SIG-M5 treated with dmso at 0.1 percent for 504 hours (cell line): ENCODE results near the gene SH3BP1.

Experiments
- DNase-seq: peaks from one replicate; lab custom pipeline; 2025; ENCODE audit not compliant: unreplicated experiment; lab: John Stamatoyannopoulos, UW

SH3BP1 gene

DNA sequence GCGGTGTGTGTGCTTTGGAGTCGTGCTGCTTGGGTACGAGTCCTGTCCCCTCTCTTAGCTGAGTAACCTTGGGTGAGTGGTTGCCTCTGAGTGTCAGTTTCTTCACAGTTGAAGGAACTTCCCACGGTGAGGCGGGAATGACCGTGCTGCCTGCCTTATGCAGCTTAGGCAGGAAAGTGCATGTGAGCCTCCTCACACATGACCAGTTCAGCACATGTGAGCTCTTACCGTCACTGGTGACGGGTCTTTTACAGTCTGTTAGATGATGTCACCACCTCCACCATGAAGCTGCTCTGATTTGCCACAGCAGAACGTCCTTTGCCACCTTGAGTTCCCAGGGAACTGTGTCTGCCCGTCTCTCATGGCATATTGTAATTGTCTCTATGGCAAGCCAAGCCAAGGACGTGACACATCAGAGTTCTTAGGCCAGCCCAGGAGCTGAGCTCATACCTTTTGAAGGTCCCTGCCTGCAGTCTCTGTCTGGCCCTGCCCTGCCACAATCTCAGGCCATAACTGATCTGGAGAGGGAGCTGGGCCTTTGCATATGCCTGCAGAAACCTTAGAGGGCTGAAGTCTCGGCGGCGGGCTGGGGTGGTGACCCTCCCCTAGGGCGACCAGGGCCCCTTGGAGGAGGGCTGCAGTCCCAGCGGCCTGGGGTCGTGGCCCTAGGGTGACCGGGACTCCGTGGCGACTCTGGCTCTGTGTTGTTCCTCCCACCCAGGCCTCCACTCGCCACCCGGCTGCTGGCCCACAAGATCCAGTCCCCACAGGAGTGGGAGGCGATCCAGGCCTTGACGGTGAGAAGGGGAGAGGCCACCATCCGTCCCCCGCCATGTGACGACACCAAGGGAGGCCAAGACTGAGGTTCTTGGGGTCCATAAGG lies 23.0 kb upstream of the SH3BP1 start:
- DNase-seq = no peak

DNA sequence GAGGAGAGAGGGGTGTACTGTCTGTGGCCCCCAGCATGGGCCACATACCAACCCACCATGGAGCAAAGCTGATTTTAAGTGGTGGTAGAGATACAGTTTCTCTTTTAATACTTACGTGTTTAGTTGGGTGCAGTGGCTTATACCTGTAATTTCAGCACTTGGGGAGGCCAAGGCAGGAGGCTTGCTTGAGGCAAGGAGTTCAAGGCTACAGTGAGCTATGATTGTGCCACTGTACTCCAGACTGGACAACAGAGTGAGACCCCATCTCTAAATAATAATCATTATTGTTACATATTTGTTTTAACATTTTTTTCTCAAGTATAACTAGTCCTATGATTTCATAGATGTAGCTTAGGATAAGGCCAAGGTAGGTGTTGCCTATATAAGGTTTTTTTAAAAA lies 22.0 kb upstream of the SH3BP1 start:
- DNase-seq = no peak

DNA sequence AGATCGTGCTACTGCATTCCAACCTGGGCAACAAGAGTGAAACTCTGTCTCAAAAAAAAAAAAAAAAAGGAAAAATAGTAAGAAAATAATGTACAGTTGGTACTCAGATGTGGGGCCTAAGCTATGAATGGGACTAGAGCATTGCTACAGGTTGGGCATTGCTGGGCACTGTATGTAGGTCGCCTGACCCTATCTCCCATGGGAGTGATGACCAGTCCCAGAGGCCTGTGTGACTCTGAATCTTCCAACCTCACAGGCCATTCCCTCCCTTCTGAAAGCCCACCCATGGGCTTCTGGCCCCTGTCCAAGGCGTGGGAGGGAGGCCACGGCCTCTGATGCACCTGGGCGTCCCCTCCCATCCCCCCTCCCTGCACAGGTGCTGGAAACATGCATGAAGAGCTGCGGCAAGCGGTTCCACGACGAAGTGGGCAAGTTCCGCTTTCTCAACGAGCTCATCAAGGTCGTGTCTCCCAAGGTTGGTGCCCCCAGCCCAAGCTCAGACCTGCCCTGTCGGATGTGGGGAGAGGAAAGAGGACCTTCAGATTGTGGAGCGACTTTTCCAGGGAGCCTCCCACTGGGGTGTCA lies 21.3 kb upstream of the SH3BP1 start:
- no peak for DNase-seq

DNA sequence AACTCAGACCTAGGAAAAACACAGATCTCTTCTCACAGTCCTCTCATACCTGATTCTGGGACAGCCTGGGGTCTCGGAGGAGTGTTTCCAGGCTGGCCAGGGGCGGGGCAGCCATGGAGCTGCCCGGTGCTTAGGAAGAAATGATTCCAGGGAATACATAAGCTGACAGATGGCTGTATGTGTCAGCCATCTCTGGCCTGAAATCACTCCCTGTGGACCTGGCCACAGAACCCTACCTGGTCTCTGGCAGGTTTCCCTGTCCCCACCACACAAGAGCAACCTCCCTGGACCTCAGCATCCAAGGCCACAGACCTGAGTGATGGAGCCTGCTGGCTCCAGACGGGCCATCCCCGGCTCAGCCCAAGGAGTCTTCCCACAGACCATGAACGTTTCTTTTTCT lies 20.8 kb upstream of the SH3BP1 start:
- no peak for DNase-seq

DNA sequence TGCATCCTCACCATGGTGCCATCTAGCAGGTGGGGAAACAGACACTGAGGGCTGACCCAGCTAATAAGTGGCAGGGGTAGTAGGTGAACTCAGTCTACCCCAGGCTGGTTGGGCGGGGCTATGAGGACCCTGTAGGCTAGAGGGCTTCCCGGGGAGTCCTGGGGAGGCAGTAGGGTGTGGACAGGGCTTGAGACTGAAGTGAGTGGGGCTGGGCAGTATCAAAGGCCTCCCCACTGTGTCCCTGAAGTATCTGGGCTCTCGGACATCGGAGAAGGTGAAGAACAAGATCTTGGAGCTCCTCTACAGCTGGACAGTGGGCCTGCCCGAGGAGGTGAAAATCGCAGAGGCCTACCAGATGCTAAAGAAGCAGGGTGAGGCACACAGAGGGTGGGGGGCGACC lies 19.5 kb upstream of the SH3BP1 start:
- no peak for DNase-seq

DNA sequence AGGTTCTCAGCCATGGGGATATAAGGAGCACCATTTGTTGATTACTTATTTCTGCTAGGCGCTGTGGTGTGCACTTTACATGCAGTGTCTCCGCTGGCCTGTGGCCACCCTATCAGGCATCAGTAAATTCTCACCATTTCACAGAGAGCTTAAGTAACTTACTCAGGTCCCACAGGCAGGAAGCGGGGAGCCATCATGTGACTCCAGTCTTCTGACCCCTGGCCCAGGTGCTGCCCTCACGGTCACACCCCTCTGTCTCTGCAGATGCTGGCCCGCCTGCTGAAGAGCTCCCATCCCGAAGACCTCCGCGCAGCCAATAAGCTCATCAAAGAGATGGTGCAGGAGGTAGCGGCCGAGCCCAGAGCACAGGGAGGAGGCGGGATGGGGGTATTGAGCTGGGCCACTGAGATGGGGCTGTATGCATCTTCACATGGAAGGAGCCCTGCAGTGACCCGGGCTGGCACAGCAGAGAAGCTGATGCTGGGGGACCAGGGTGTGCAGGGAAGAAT lies 18.1 kb upstream of the SH3BP1 start:
- no peak for DNase-seq

DNA sequence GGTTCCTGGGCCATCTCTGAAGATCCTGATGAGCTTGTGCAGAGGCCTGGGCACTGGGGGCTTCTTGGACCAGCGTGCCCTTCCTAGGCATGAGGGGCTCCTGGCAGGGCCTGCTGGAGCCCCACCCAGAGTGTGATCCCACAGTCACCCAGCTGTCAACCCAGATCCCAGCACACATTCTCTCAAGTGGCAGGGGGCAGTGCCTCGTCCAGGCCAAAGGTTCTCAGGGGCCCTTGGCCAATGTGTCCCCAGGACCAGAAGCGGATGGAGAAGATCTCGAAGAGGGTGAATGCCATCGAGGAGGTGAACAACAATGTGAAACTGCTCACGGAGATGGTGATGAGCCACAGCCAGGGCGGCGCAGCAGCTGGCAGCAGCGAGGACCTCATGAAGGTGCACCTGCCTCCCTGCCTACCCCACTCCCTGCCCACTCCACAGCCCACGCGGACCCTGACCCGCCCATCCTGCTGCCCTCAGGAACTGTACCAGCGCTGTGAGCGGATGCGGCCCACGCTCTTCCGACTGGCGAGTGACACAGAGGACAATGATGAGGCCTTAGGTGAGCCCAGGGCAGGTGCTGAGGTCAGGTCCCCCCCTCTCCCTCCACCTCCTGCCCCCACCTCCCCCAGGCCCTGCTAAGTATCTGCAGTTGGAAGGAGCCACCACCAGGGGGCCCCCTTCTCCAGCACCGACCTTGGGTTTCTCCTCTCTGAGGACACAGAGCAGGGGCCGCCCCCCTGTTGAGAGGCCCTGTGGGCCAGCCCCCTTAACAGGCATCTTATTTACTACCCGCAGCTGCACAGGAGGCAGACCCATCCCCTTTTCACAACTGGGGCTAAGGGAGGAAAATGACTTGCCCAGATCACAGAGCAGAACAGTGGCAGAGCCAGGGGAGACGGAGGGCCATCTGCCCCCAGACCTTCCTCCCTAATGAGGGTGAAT lies 16.1 kb upstream of the SH3BP1 start:
- DNase-seq = peak; percentile 35

DNA sequence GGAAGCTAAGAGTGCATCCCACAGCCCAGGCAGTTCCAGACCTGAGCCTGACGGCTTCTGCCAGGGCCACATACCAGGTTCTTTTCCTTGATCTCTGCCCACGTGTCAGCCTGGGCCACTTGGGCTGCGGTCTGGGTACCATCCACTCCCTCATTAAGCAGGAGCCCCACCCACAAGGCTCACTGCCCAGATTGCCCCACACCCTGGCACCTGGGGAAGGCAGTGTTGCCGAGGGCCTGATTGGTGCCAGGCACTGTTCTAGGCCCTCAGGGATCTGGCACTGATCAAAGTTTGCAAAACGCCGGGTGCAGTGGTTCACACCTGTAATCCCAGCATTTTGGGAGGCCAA lies 15.5 kb upstream of the SH3BP1 start:
- no peak for DNase-seq

DNA sequence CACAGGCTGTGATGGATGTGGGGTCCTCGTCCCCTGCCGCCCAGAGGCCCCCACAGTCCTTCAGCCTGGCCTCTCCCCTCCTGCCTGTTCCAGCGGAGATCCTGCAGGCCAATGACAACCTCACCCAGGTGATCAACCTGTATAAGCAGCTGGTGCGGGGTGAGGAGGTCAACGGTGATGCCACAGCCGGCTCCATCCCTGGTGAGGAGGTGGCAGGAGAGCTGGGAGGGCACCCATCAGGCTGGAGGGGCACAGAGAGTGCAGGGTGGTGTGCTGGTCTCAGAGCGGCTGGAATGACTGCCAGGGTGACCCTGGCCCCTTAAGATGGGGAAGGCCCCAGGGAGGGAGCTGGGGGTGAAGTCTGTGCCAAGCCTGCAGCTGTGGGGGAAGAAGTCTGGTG lies 14.6 kb upstream of the SH3BP1 start:
- DNase-seq = no peak

DNA sequence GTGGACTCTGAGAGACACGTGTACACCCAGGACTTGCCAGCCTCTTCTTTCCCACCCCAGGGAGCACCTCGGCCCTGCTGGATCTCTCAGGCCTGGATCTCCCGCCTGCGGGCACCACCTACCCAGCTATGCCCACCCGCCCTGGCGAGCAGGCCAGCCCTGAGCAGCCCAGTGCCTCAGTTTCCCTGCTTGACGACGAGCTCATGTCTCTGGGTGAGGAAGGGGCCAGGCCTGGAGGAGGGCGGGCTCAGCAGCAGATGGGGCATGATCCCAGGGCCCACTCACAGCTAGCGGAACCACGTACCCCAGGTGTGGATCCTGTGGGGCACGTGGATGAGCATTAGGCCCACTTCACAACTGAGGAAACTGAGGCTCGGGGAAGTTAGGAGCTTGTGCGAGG lies 13.7 kb upstream of the SH3BP1 start:
- DNase-seq = no peak

DNA sequence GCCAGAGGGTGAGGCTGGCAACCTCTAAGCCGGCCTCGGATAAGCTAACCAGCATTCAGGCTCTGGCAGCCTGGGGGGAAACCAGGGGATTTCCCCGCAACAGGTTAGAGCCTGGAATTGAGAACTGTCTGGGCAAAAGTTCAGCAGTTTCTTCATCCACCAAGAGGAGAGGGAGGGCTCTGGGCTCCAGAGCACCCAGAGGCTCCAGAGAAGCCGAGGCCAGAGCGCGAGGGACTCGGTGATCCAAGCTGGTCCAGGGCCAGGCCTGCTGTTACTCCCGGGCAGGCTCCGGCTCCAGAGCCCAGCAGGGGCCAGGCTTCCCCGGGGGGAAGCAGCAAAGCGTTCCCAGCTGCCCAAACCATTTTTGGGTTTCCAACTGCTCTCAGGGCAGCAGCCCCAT lies 13.3 kb upstream of the SH3BP1 start:
- no peak for DNase-seq

DNA sequence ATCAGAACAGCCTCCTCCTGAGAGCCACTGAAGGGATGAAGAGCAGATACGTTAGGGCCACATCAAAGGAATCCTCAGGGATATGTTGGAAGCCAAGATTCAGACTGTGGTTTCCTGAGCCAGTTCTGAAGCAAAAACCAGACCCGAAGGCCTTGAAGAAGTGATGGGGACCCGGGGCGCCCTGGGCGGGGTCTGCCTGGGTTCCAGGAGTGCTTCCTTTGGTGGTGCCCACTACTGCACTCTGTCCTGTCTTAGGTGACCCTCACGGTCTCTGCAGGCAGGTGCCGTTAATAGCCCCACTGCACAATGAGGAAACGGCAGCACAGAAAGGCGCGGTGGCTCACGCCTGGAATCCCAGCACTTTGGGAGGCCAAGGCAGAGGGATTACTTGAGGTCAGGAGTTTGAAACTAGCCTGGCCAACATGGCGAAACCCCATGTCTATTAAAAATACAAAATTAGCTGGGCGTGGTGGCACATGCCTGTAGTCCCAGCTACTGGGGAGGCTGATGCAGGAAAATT lies 12.9 kb upstream of the SH3BP1 start:
- DNase-seq = no peak

DNA sequence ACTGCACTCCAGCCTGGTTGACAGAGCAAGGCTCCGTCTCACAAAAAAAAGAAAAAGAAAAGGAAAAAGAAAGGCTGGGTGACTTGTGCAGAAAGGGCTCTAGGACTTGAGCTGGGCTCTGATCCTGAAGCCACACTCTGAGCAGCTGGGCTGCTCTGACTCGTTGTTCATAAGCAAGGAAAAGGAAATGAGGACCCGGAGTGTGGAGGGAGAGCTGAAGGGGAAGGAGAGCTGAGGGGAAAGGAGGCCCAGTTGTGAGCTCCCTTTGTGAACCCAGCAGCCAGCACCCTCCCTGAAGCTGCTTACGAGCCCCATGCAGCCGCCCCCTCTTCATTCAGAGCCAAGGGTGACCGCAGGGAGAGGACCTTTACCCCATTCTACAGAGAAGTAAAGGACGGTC lies 12.3 kb upstream of the SH3BP1 start:
- no peak for DNase-seq

DNA sequence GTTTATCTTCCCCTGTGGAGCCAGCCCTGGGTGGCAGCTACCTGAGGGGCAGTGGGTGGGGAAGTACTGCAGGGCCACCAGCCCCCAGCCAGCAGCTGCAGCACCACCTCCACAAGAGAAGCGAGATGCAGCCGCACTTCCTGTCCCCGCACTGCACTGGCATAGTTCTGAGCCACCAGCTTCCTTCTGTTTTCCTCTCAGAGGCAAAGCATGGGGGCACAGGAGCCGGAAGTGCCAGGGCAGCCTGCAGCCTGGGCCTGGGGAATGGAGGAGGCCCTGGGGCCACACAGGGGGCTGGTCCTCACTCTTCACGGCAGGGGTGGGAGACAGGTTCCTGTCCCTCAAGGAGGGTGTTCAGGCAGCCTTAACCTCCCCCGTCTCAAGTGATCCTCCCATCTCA lies 11.9 kb upstream of the SH3BP1 start:
- no peak for DNase-seq

DNA sequence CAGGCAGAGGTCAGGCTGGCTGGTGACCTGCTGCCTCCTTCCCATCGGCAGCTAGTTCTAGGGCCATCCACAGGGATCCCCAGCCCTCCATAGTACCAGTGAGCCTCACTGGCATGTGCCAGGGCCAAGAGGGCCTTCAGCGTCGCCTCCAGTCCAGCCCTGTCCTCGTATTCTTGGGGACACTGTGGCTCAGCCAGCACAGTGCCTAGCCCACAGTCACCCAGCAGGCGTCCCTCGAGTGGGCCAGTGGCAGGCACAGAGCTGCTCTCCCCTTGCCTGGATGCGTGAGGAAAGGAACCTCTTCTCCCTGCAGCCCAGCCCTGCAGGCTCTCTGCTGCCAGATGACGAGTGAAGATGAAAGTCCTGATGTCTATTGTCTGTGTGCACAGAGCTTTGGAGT lies 10.6 kb upstream of the SH3BP1 start:
- no peak for DNase-seq

DNA sequence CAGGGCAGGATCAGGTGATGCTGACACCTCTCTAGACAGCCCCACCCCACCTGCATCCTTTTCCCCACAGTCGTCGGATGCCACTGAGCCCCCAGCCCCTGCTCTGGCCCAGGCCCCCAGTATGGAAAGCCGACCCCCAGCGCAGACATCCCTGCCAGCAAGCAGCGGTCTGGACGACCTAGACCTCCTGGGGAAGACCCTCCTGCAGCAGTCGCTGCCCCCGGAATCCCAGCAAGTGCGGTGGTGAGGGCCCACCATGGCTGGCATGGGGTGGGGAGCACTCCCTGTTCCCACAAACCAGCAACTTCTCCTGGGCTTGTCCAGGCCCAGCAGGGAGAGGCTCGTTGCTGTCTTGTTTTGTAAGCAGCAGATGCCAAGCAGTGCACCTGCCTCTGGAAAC lies 9.5 kb upstream of the SH3BP1 start:
- no peak for DNase-seq

DNA sequence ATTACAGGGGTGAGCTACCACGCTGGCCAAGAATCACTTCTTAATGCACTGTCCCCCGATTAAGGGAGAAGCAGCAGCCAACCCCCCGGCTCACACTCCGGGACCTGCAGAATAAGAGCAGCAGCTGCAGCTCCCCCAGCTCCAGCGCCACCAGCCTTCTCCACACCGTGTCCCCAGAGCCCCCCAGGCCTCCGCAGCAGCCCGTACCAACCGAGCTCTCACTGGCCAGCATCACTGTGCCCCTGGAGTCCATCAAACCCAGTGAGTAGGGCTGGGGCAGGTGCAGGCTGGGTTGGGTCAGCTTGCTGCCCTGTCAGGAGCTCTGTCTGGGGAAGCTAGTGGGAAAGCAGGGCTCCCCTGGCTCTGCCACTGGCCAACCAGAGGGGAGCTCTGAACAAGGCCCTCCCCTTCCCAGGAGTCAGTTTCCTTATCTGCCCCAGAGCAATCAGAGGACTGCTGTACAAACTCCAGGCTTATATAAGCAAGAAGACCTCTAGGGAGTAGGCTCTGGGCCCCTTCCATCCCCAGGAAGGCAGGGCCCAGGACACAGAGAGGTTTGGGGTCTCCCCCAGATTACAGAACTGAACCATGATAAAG lies 8.5 kb upstream of the SH3BP1 start:
- no peak for DNase-seq

DNA sequence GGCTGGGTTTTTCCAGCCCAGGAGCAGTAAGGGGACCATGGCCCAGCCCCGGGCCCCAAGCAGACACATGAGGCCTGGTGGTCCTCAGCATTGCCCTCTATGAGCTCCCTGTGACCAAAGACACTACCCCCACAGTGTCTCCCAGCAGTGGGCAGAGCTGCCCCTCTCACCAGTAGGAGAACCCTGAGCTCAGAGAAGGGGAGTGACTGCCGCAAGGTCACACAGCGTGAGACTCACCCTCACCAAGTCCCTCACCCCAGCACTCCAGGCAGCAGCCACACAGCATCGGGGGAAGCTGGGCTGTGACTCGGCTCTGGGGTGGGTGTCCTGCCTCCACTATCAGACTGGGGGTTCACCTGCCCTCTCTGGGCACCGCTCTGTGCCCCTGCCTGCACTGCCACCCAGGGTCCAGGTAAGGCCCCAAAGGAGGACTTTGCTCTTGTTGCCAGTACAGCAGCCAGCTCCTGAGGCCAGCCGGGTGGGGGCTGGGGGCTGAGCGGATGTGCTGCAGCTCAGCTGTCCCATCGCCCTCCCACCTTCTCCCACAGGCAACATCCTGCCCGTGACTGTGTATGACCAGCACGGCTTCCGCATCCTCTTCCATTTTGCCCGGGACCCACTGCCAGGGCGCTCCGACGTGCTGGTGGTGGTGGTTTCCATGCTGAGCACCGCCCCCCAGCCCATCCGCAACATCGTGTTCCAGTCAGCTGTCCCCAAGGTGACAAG lies 7.9 kb upstream of the SH3BP1 start:
- no peak for DNase-seq

DNA sequence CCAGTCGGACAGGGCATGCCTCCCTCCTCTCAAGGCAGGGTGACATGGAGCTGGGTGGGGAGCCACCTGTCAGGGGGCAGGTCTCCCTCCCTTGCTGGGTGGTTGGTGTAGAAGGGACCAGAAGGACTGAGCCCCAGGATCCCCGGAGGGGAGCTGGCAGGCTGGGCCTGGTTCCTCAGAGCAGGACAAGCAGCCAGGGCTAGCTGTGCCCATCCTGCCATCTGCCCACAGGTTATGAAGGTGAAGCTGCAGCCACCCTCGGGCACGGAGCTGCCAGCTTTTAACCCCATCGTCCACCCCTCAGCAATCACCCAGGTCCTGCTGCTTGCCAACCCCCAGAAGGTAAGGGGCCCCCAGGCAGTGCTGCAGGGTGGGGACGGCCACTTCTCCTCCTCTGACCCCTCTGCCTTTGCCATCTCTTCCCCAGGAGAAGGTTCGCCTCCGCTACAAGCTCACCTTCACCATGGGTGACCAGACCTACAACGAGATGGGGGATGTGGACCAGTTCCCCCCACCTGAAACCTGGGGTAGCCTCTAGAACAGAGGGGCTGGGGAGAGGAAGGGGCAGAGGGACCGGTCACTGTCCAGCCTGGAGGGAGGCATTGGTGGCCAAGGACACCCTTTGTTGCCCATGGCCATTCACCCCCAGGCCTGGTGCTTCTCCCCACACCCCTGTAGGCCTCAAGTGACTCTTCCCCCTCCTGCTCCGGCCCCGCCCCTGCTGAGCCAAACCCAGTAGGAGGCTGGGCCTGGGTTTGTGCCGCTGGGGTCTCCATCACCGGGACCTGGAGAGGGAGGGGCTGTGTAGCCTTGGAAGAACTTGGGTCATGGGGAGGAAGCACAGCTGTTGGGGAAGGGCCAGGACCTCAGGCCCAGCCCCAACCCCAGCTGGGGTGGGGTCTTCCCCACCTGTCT lies 7.0 kb upstream of the SH3BP1 start:
- DNase-seq = no peak
